SK-N-SH (cell line): ENCODE data around the gene UPF3B. TPM values are rescaled to one million over a fixed set of nuclear protein-coding genes. Genes with fewer than 3 reads are reported as not detected.

Experiments used
- CTCF ChIA-PET: fragments of 300-600, 350-600 bp; formaldehyde crosslinking; extraction: SDS; loops from one replicate; lab custom pipeline; 2021; lab: Yijun Ruan, JAX
- POLR2A ChIA-PET: fragments of 350-600 bp; sonication (Branson Sonifier 250); formaldehyde crosslinking; extraction: SDS; loops from one replicate; lab custom pipeline; 2020; ENCODE audit warnings: antibody characterized with exemption, inconsistent platforms; lab: Yijun Ruan, JAX
- DNase-seq: peaks from one replicate; pipeline ENCODE4 v3.0.0; 2012
- H2AFZ ChIP-seq: fragments of 200-600 bp; sonication (generic); 2 replicates; pipeline ENCODE4 v1.8.1; 2016; ENCODE audit warnings: antibody characterized with exemption, mild to moderate bottlenecking, low read depth
- H3F3A ChIP-seq: fragments of 200-600 bp; sonication (generic); replicated peaks from 2 replicates; pipeline ENCODE3; 2016; ENCODE audit warnings: antibody characterized with exemption, mild to moderate bottlenecking; ENCODE audit not compliant: insufficient read depth
- H3K27ac ChIP-seq, 2 experiments: fragments of 200-500 bp in 1 of 2; fragments of 200-600 bp in 1 of 2; sonication (Bioruptor generic) in 1 of 2; sonication (generic), shearing (Covaris generic) in 1 of 2; 2 replicates each; pipeline versions ENCODE4 v1.5.1 to v1.6.1; 2014 to 2016; ENCODE audit warnings: low read depth in 2 of 2, inconsistent platforms in 1 of 2, low read length in 1 of 2, mild to moderate bottlenecking in 1 of 2, mixed read lengths in 1 of 2
- H3K27me3 ChIP-seq: fragments of 200-600 bp; sonication (generic), shearing (Covaris generic); 2 replicates; pipeline ENCODE4 v1.6.1; 2016; ENCODE audit warnings: mixed run types; ENCODE audit not compliant: insufficient read depth
- H3K36me3 ChIP-seq, 2 experiments: fragments of 200-500 bp in 1 of 2; fragments of 200-600 bp in 1 of 2; sonication (Bioruptor generic) in 1 of 2; sonication (generic) in 1 of 2; replicated peaks in 1 of 2; 2 replicates each; pipeline versions ENCODE3 to v1.5.1; 2014 to 2016; ENCODE audit warnings: low read length in 1 of 2, mild to moderate bottlenecking in 1 of 2; ENCODE audit not compliant: insufficient read depth in 2 of 2, control insufficient read depth in 1 of 2
- H3K4me1 ChIP-seq, 2 experiments: fragments of 200-500 bp in 1 of 2; fragments of 200-600 bp in 1 of 2; sonication (Bioruptor generic) in 1 of 2; sonication (generic), shearing (Covaris generic) in 1 of 2; 2 replicates each; pipeline versions ENCODE4 v1.5.1 to v1.6.1; 2014 to 2016; ENCODE audit warnings: low read depth in 1 of 2, low read length in 1 of 2, mixed run types in 1 of 2; ENCODE audit not compliant: insufficient read depth in 2 of 2, control insufficient read depth in 1 of 2
- H3K4me2 ChIP-seq: fragments of 200-600 bp; sonication (generic), shearing (Covaris generic); 2 replicates; pipeline ENCODE4 v1.6.1; 2017; ENCODE audit warnings: mixed run types
- H3K4me3 ChIP-seq, 2 experiments: fragments of 200-500 bp in 1 of 2; fragments of 200-600 bp in 1 of 2; sonication (Bioruptor generic) in 1 of 2; sonication (generic), shearing (Covaris generic) in 1 of 2; 2 replicates each; pipeline versions ENCODE4 v1.5.1 to v1.8.1; 2014 to 2016; ENCODE audit warnings: low read depth in 2 of 2, inconsistent platforms in 1 of 2, low read length in 1 of 2, mild to moderate bottlenecking in 1 of 2, mixed read lengths in 1 of 2, moderate library complexity in 1 of 2
- H3K79me2 ChIP-seq: fragments of 200-600 bp; sonication (generic); 2 replicates; pipeline ENCODE4 v1.8.1; 2017; ENCODE audit warnings: mild to moderate bottlenecking; ENCODE audit not compliant: insufficient read depth
- H3K9ac ChIP-seq: fragments of 200-600 bp; sonication (generic); 2 replicates; pipeline ENCODE4 v1.6.1; 2017; ENCODE audit warnings: mixed run types
- H3K9me2 ChIP-seq: fragments of 200-600 bp; sonication (generic); 2 replicates; pipeline ENCODE4 v1.6.1; 2017; ENCODE audit warnings: mixed run types
- H3K9me3 ChIP-seq: fragments of 200-600 bp; sonication (generic); 2 replicates; pipeline ENCODE4 v1.6.1; 2017; ENCODE audit warnings: mixed run types, mild to moderate bottlenecking, moderate library complexity
- H4K20me1 ChIP-seq: fragments of 200-600 bp; sonication (generic); 2 replicates; pipeline ENCODE4 v1.6.1; 2017; ENCODE audit warnings: mild to moderate bottlenecking, mixed run types; ENCODE audit not compliant: insufficient read depth
- CHD2 ChIP-seq: fragments of 150-350 bp; IDR thresholded peaks from 2 replicates; pipeline ENCODE4 v1.6.1; 2018; ENCODE audit warnings: low read length; ENCODE audit not compliant: partially characterized antibody
- ELF1 ChIP-seq: IDR thresholded peaks from 2 replicates; pipeline ENCODE4 v1.4.0; 2012
- EP300 ChIP-seq, 2 experiments: IDR thresholded peaks; 2 replicates each; pipeline versions ENCODE4 v1.4.0 to v1.6.1; 2012; ENCODE audit warnings: borderline replicate concordance in 1 of 2, low read depth in 1 of 2, low read length in 1 of 2
- EZH2phosphoT487 ChIP-seq: fragments of 200-600 bp; sonication (generic); IDR thresholded peaks from 2 replicates; pipeline ENCODE4 v1.6.1; 2017; ENCODE audit warnings: low read depth, mixed run types, mild to moderate bottlenecking, antibody characterized with exemption, moderate library complexity, borderline replicate concordance
- FOXJ3 ChIP-seq: sonication (generic); formaldehyde crosslinking; IDR thresholded peaks from 2 replicates; pipeline ENCODE4 v1.5.1; 2020; ENCODE audit warnings: mild to moderate bottlenecking, missing genetic modification reagents
- GATA2 ChIP-seq: sonication (generic); formaldehyde crosslinking; IDR thresholded peaks from 2 replicates; pipeline ENCODE4 v1.5.0; 2020; ENCODE audit warnings: mild to moderate bottlenecking, missing genetic modification reagents
- RCOR1 ChIP-seq: fragments of 150-350 bp; IDR thresholded peaks from 2 replicates; pipeline ENCODE4 v1.6.1; 2017; ENCODE audit warnings: antibody characterized with exemption, low read length
- RFX5 ChIP-seq: IDR thresholded peaks from 2 replicates; pipeline ENCODE4 v1.6.1; 2012; ENCODE audit warnings: mild to moderate bottlenecking, improper control_type of control experiment, low read length
- RXRA ChIP-seq: IDR thresholded peaks from 2 replicates; pipeline ENCODE4 v1.4.0; 2012; ENCODE audit warnings: low read depth, mild to moderate bottlenecking, borderline replicate concordance
- SMC3 ChIP-seq: IDR thresholded peaks from 2 replicates; pipeline ENCODE4 v1.6.1; 2012; ENCODE audit warnings: low read depth, low read length, improper control_type of control experiment
- TAF1 ChIP-seq: IDR thresholded peaks from 2 replicates; pipeline ENCODE4 v1.6.1; 2012; ENCODE audit warnings: low read depth, mild to moderate bottlenecking, low read length, moderate library complexity, borderline replicate concordance
- YY1 ChIP-seq: IDR thresholded peaks from 2 replicates; pipeline ENCODE4 v1.4.0; 2012; ENCODE audit warnings: low read depth, mild to moderate bottlenecking
- WGBS: methylation state at CpG from one replicate; pipeline ENCODE4 v1.1.6; 2017; ENCODE audit warnings: low lambda C conversion rate; 5-methylcytosine and 5-hydroxymethylcytosine counted together
- polyA plus RNA-seq, 3 experiments: library from polyadenylated mRNA; depleted of rRNA; stranded (reverse); fragments of >200 nt; gene quantifications; 2 replicates each; pipeline ENCODE4 v1.2.3, GENCODE V29; 2012
- TF ChIP-seq, protein P1 (sequence below): fragments of 200-600 bp; sonication (generic); IDR thresholded peaks from 2 replicates; pipeline ENCODE4 v1.6.1; 2017; ENCODE audit warnings: antibody characterized with exemption, mild to moderate bottlenecking, moderate library complexity
- TF ChIP-seq, protein P2 (sequence below): fragments of 150-350 bp; IDR thresholded peaks from 2 replicates; pipeline ENCODE4 v1.6.1; 2016; ENCODE audit warnings: mild to moderate bottlenecking, low read depth, low read length
- TF ChIP-seq, protein P3 (sequence below): IDR thresholded peaks from 2 replicates; pipeline ENCODE4 v1.6.1; 2012; ENCODE audit warnings: mild to moderate bottlenecking, low read depth, low read length, moderate library complexity
- TF ChIP-seq, protein P4 (sequence below): IDR thresholded peaks from 2 replicates; pipeline ENCODE4 v1.4.0; 2012; ENCODE audit warnings: low read depth, borderline replicate concordance

UPF3B gene
- polyA plus RNA-seq, 1 of the 3 experiments (the other 2 are of a cell fraction), result 8.9 TPM

DNA sequence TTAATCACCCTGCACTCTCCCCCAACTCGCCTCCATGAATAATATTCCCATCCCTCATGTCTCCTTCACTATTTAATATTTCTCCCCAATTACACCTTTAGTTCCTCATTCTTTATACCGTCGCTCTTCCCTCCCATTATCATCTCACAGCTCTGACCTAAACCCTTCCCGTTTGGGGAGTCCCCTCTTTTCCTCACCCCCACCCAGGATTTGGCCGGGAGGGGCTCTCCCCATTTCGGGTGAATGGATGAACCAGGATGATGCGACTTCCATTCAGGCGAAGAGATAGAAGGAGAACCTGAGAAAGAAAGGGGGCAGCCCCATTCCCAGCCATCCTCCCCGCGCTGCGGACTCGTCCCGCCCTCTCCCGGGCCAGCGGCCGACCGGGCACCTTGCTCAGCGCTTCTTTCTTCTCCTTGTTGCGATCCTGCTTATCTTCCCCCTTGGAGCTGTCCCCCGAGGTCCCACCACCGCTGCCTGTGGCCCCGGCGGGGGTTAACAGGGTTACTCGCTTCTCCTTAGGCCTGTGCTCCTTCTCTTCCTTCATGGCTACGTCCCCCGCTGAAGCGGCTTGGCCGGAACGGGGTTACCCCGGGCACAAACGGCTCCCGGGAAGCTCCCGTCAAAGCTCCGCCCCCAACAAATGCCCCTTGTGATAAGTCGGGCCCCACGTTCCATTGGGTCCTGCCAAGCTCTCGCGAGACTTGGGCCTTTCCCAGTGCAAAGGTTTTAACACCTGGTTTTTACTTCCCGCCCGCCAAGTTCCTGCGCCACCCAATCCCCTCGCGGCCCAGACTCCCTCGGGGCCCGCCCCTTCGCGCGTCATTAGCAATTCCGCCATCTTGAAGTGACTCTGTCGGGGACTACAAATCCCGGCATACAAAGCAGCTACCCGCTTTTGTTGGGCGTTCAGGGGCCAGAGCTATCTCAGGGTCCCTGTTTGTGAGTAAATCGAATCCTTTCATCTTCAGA, at the start of gene UPF3B (continued):
- TF ChIP-seq EZH2phosphoT487, result no peak
- TF ChIP-seq RXRA, result 0 out of 2 replicates have a peak, but pooled peaks have one; percentile 34
- peak; percentile 99 for TF ChIP-seq CHD2
- peak; percentile 7; the same call in 1 of the 2 replicates for TF ChIP-seq TAF1
- peak; percentile 27; the same call in 1 of the 2 replicates for TF ChIP-seq RFX5
- TF ChIP-seq, protein P1, sequence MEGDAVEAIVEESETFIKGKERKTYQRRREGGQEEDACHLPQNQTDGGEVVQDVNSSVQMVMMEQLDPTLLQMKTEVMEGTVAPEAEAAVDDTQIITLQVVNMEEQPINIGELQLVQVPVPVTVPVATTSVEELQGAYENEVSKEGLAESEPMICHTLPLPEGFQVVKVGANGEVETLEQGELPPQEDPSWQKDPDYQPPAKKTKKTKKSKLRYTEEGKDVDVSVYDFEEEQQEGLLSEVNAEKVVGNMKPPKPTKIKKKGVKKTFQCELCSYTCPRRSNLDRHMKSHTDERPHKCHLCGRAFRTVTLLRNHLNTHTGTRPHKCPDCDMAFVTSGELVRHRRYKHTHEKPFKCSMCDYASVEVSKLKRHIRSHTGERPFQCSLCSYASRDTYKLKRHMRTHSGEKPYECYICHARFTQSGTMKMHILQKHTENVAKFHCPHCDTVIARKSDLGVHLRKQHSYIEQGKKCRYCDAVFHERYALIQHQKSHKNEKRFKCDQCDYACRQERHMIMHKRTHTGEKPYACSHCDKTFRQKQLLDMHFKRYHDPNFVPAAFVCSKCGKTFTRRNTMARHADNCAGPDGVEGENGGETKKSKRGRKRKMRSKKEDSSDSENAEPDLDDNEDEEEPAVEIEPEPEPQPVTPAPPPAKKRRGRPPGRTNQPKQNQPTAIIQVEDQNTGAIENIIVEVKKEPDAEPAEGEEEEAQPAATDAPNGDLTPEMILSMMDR, result no peak
- TF ChIP-seq FOXJ3, result no peak
- no peak; the same call in 1 of the 2 replicates for TF ChIP-seq ELF1
- TF ChIP-seq, protein P2, sequence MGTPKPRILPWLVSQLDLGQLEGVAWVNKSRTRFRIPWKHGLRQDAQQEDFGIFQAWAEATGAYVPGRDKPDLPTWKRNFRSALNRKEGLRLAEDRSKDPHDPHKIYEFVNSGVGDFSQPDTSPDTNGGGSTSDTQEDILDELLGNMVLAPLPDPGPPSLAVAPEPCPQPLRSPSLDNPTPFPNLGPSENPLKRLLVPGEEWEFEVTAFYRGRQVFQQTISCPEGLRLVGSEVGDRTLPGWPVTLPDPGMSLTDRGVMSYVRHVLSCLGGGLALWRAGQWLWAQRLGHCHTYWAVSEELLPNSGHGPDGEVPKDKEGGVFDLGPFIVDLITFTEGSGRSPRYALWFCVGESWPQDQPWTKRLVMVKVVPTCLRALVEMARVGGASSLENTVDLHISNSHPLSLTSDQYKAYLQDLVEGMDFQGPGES, result no peak
- no peak; a peak in 1 of 4 replicates for TF ChIP-seq EP300 (IDR thresholded peaks at IDR 0.05; ENCODE audit: borderline replicate concordance in 1 of 2, low read depth in 1 of 2, low read length in 1 of 2)

DNA sequence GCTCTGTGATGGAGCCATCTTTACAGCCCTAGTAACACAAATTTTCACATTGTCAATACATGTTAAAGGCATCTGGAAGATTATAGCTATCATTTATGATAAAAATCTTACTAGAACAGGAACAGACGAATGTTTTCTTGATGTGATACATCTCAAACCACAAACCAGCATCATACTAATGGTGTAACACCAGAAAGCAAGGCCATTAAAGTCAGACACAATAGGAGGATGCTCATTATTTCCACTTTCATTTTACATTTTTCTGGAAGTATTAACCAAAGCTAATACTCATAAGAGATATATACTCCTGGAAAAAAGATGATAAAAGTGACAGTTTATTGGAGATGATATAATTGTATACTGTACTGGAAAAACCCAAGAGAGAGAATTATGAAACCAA, 48.2 kb upstream of the UPF3B start:
- DNase-seq, result no peak
- ChIA-PET POLR2A (no interaction called here), CTCF (no interaction called here)
- no peak overlapping the region for H3K27ac ChIP-seq
- H3K9me2 ChIP-seq, result no peaks in the 10 kb centered on the region
- no peaks in the 10 kb centered on the region for H3K79me2 ChIP-seq
- H3K9me3 ChIP-seq, result no peaks in the 10 kb centered on the region
- H3F3A ChIP-seq, result no peaks in the 10 kb centered on the region
- no peak overlapping the region for H3K9ac ChIP-seq
- H2AFZ ChIP-seq, result no peak overlapping the region
- H3K4me1 ChIP-seq, result no peaks in the 10 kb centered on the region
- WGBS, result 50% methylated on average over 1 of the region's 1 CpG
- no peaks in the 10 kb centered on the region for H3K36me3 ChIP-seq
- peaks cover 27% of the 10 kb centered on the region; the same call in 1 of the 2 replicates for H3K27me3 ChIP-seq
- no peak overlapping the region for H3K4me2 ChIP-seq
- no peak overlapping the region for H3K4me3 ChIP-seq
- no peaks in the 10 kb centered on the region for H4K20me1 ChIP-seq
- TF ChIP-seq YY1 (no peak), RCOR1 (no peak), SMC3 (no peak), TAF1 (no peak), GATA2 (CRISPR knock-in tag) (no peak)
- TF ChIP-seq, protein P1, result no peak
- TF ChIP-seq, protein P3, sequence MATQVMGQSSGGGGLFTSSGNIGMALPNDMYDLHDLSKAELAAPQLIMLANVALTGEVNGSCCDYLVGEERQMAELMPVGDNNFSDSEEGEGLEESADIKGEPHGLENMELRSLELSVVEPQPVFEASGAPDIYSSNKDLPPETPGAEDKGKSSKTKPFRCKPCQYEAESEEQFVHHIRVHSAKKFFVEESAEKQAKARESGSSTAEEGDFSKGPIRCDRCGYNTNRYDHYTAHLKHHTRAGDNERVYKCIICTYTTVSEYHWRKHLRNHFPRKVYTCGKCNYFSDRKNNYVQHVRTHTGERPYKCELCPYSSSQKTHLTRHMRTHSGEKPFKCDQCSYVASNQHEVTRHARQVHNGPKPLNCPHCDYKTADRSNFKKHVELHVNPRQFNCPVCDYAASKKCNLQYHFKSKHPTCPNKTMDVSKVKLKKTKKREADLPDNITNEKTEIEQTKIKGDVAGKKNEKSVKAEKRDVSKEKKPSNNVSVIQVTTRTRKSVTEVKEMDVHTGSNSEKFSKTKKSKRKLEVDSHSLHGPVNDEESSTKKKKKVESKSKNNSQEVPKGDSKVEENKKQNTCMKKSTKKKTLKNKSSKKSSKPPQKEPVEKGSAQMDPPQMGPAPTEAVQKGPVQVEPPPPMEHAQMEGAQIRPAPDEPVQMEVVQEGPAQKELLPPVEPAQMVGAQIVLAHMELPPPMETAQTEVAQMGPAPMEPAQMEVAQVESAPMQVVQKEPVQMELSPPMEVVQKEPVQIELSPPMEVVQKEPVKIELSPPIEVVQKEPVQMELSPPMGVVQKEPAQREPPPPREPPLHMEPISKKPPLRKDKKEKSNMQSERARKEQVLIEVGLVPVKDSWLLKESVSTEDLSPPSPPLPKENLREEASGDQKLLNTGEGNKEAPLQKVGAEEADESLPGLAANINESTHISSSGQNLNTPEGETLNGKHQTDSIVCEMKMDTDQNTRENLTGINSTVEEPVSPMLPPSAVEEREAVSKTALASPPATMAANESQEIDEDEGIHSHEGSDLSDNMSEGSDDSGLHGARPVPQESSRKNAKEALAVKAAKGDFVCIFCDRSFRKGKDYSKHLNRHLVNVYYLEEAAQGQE, result no peak
- TF ChIP-seq, protein P4, sequence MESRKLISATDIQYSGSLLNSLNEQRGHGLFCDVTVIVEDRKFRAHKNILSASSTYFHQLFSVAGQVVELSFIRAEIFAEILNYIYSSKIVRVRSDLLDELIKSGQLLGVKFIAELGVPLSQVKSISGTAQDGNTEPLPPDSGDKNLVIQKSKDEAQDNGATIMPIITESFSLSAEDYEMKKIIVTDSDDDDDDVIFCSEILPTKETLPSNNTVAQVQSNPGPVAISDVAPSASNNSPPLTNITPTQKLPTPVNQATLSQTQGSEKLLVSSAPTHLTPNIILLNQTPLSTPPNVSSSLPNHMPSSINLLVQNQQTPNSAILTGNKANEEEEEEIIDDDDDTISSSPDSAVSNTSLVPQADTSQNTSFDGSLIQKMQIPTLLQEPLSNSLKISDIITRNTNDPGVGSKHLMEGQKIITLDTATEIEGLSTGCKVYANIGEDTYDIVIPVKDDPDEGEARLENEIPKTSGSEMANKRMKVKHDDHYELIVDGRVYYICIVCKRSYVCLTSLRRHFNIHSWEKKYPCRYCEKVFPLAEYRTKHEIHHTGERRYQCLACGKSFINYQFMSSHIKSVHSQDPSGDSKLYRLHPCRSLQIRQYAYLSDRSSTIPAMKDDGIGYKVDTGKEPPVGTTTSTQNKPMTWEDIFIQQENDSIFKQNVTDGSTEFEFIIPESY, result no peak
